H1 (cell line): Measurements from ENCODE around the gene EPB41L3. TPM values are rescaled to one million over a fixed set of nuclear protein-coding genes. Genes with fewer than 3 reads are reported as not detected.

Source experiments
- ATF2 ChIP-seq: IDR thresholded peaks from 2 replicates; pipeline ENCODE4 v1.6.1; 2012; ENCODE audit warnings: low read length, inconsistent platforms
- BACH1 ChIP-seq: IDR thresholded peaks from 2 replicates; pipeline ENCODE4 v1.6.1; 2012; ENCODE audit warnings: low read length, improper control_type of control experiment
- BRCA1 ChIP-seq: IDR thresholded peaks from 2 replicates; pipeline ENCODE4 v1.6.1; 2012; ENCODE audit warnings: low read depth, low read length, improper control_type of control experiment
- CBX8 ChIP-seq: fragments of 300-800, 300-1000 bp; sonication (generic); IDR thresholded peaks from 2 replicates; pipeline ENCODE4 v1.7.1; 2016; ENCODE audit warnings: low read depth, low read length, borderline replicate concordance
- CEBPB ChIP-seq: IDR thresholded peaks from 2 replicates; pipeline ENCODE4 v1.6.1; 2012; ENCODE audit warnings: low read depth, low read length
- CHD7 ChIP-seq: fragments of 300-600 bp; sonication (generic); IDR thresholded peaks from 2 replicates; pipeline ENCODE4 v1.7.1; 2012; ENCODE audit warnings: low read length, moderate library complexity, mild to moderate bottlenecking, inconsistent platforms; ENCODE audit not compliant: insufficient replicate concordance
- CREB1 ChIP-seq: IDR thresholded peaks from 2 replicates; pipeline ENCODE4 v1.6.1; 2012; ENCODE audit warnings: inconsistent platforms
- SUZ12 ChIP-seq: fragments of 200-600 bp; sonication (generic); IDR thresholded peaks from 2 replicates; pipeline ENCODE4 v1.6.1; 2012; ENCODE audit warnings: mild to moderate bottlenecking, inconsistent platforms, low read length, moderate library complexity, mixed read lengths
- polyA plus RNA-seq, 7 experiments: library from polyadenylated mRNA; depleted of rRNA in 3 of 7; stranded (reverse) in 5 of 7; unstranded in 2 of 7; fragments of >200 nt in 5 of 7; fragments of 200-250 nt in 2 of 7; gene quantifications; 1 replicate in 5 of 7; 2 replicates in 1 of 7; 4 replicates in 1 of 7; pipeline versions ENCODE4 v1.2.1 to v1.2.3, GENCODE V29; 2011 to 2013; ENCODE audit warnings: missing spikeins in 2 of 7, mixed read lengths in 2 of 7
- total RNA-seq: library from RNA; stranded (reverse); fragmentation: NEBNext Ultra II Directional; extraction: Animal tissue kit (Norgen Biotek cat#: 25700); gene quantifications from 2 replicates; pipeline ENCODE4 v1.2.1, GENCODE V29; 2021

The EPB41L3 gene
- total and polyA plus RNA-seq, 2 of the 8 experiments (the other 6 are each of a cell fraction or from before 2014, with no cell fraction given): 7.9 to 16.1 TPM

GRCh38 chr18:5365443-5365842, 178.4 kb downstream of the EPB41L3 start (continued):
- no peak for TF ChIP-seq CHD7
- TF ChIP-seq BACH1: no peak
- TF ChIP-seq SUZ12: no peak
- no peak for TF ChIP-seq CBX8
- TF ChIP-seq BRCA1: no peak
- no peak for TF ChIP-seq CREB1
- TF ChIP-seq ATF2: no peak
- no peak for TF ChIP-seq CEBPB
